Stimulated activated effector memory CD8-positive, alpha-beta T cell treated with anti-CD3 and anti-CD28 coated beads, Interleukin-12 subunit alpha, Interleukin-12 subunit beta, amount 100 ng/mL, for 72 hours (primary cell): Measurements from ENCODE around the gene ZNF578.
"Not testable (repeated sequence)": the region's sequence is repeated elsewhere in the genome, so short reads cannot be mapped to it uniquely, and the experiment has no call there.

Experiments
- ATAC-seq: fragments of 150-1000 bp; cut with Tn5 transposase; 2 replicates; pipeline ENCODE4 v1.10.0; 2021
- DNase-seq, 2 donors: peaks; one replicate each; pipeline ENCODE4 v3.0.0; 2021 to 2022; ENCODE audit warnings: low spot score in 2 of 2
- H3K27ac Mint-ChIP-seq: one replicate; pipeline ENCODE4 v1.8.0; 2022; ENCODE audit warnings: mild to moderate bottlenecking, mixed read lengths
- H3K36me3 Mint-ChIP-seq: one replicate; pipeline ENCODE4 v1.8.0; 2022; ENCODE audit warnings: mild to moderate bottlenecking, mixed read lengths
- H3K4me1 Mint-ChIP-seq: one replicate; pipeline ENCODE4 v1.8.0; 2022; ENCODE audit warnings: mixed read lengths
- H3K4me3 Mint-ChIP-seq: one replicate; pipeline ENCODE4 v1.8.0; 2022; ENCODE audit warnings: mild to moderate bottlenecking, mixed read lengths
- H3K9me3 Mint-ChIP-seq: one replicate; pipeline ENCODE4 v1.8.0; 2022; ENCODE audit warnings: mixed read lengths

The ZNF578 gene

GRCh38 chr19:52453324-52454094, at the start of gene ZNF578:
ZNF578 (plus strand) TSS chr19:52453553; CDS start chr19:52501846, 48,293 bp downstream.
- peak within 1 kb of the TSS; percentile 75 for H3K4me3 Mint-ChIP-seq
- ATAC-seq: peak; percentile 75
- peaks cover 19% of the 10 kb centered on the region for H3K4me1 Mint-ChIP-seq
- H3K9me3 Mint-ChIP-seq: peaks cover 49% of the 10 kb centered on the region
- H3K27ac Mint-ChIP-seq: peak within 1 kb of the TSS; percentile 86
- peak; percentile 8 to 57 for DNase-seq
- peaks cover 21% of the 10 kb centered on the region for H3K36me3 Mint-ChIP-seq

- no peak for DNase-seq
- no peak overlapping the region for H3K4me3 Mint-ChIP-seq
- no peaks in the 10 kb centered on the region for H3K4me1 Mint-ChIP-seq
- no peak for ATAC-seq
- peaks cover 16% of the 10 kb centered on the region for H3K9me3 Mint-ChIP-seq
- peaks cover 48% of the 10 kb centered on the region for H3K36me3 Mint-ChIP-seq
- H3K27ac Mint-ChIP-seq: no peak overlapping the region
These were observed 43.1 kb upstream of the ZNF578 start for GRCh38 chr19:52410276-52410675.

GRCh38 chr19:52415711-52416110, 37.6 kb upstream of the ZNF578 start:
- Mint-ChIP-seq H3K4me3 (no peak overlapping the region), H3K27ac (no peak overlapping the region), H3K9me3 (peaks cover 25% of the 10 kb centered on the region), H3K36me3 (no peaks in the 10 kb centered on the region), H3K4me1 (no peaks in the 10 kb centered on the region)
- ATAC-seq: no peak
- DNase-seq: no peak

GRCh38 chr19:52428937-52429336, 24.4 kb upstream of the ZNF578 start, which contains the start of gene ZNF534:
ZNF534 (plus strand) TSS chr19:52429148; CDS start chr19:52431475, 2,327 bp downstream.
- Mint-ChIP-seq H3K4me3 (no peak within 1 kb of the TSS), H3K4me1 (no peaks in the 10 kb centered on the region), H3K36me3 (no peaks in the 10 kb centered on the region), H3K9me3 (peaks cover 24% of the 10 kb centered on the region), H3K27ac (no peak within 1 kb of the TSS)
- DNase-seq (no peak), ATAC-seq (no peak)

- no peak overlapping the region for H3K4me3 Mint-ChIP-seq
- ATAC-seq: no peak
- no peak overlapping the region for H3K27ac Mint-ChIP-seq
- H3K36me3 Mint-ChIP-seq: no peaks in the 10 kb centered on the region
- H3K9me3 Mint-ChIP-seq: peaks cover 31% of the 10 kb centered on the region
- no peaks in the 10 kb centered on the region for H3K4me1 Mint-ChIP-seq
- DNase-seq: no peak
These were observed 11.2 kb upstream of the ZNF578 start for GRCh38 chr19:52442179-52442578.

GRCh38 chr19:52444506-52444905, 8.8 kb upstream of the ZNF578 start:
- DNase-seq (no peak), ATAC-seq (no peak)
- Mint-ChIP-seq H3K4me1 (no peaks in the 10 kb centered on the region), H3K27ac (no peak overlapping the region), H3K4me3 (no peak overlapping the region), H3K36me3 (no peaks in the 10 kb centered on the region), H3K9me3 (peaks cover 29% of the 10 kb centered on the region)

- Mint-ChIP-seq H3K4me3 (no peak overlapping the region), H3K4me1 (peaks cover 19% of the 10 kb centered on the region), H3K27ac (no peak overlapping the region), H3K36me3 (peaks cover 7% of the 10 kb centered on the region), H3K9me3 (peaks cover 48% of the 10 kb centered on the region)
- DNase-seq (no peak), ATAC-seq (no peak)
These were observed 2.1 kb upstream of the ZNF578 start for GRCh38 chr19:52451241-52451640.

- Mint-ChIP-seq H3K27ac (no peak overlapping the region), H3K4me3 (no peak overlapping the region), H3K36me3 (no peaks in the 10 kb centered on the region), H3K9me3 (peaks cover 25% of the 10 kb centered on the region), H3K4me1 (no peaks in the 10 kb centered on the region)
- DNase-seq: no peak
- ATAC-seq: no peak
These were observed 11.6 kb downstream of the ZNF578 start for GRCh38 chr19:52464798-52465470.

- Mint-ChIP-seq H3K27ac (no peak overlapping the region), H3K4me1 (no peaks in the 10 kb centered on the region), H3K9me3 (peaks cover 38% of the 10 kb centered on the region), H3K36me3 (no peaks in the 10 kb centered on the region), H3K4me3 (no peak overlapping the region)
- no peak for ATAC-seq
- DNase-seq: no peak
These were observed 20.4 kb downstream of the ZNF578 start for GRCh38 chr19:52473655-52474350.

- DNase-seq (no peak), ATAC-seq (no peak)
- H3K4me3 Mint-ChIP-seq: no peak overlapping the region
- no peaks in the 10 kb centered on the region for H3K36me3 Mint-ChIP-seq
- H3K27ac Mint-ChIP-seq: no peak overlapping the region
- H3K4me1 Mint-ChIP-seq: no peaks in the 10 kb centered on the region
- peaks cover 38% of the 10 kb centered on the region for H3K9me3 Mint-ChIP-seq
These were observed 21.2 kb downstream of the ZNF578 start for GRCh38 chr19:52474351-52475127.

GRCh38 chr19:52484111-52484743, 30.9 kb downstream of the ZNF578 start:
- not testable (repeated sequence) for H3K4me1 Mint-ChIP-seq, DNase-seq, ATAC-seq, H3K36me3 Mint-ChIP-seq, H3K4me3 Mint-ChIP-seq, H3K27ac Mint-ChIP-seq
- peaks cover 18% of the 10 kb centered on the region for H3K9me3 Mint-ChIP-seq

- H3K36me3 Mint-ChIP-seq, H3K27ac Mint-ChIP-seq, DNase-seq, H3K4me1 Mint-ChIP-seq, ATAC-seq, H3K4me3 Mint-ChIP-seq: not testable (repeated sequence)
- H3K9me3 Mint-ChIP-seq: peaks cover 18% of the 10 kb centered on the region
These were observed 31.7 kb downstream of the ZNF578 start for GRCh38 chr19:52485064-52485463.

- H3K4me3 Mint-ChIP-seq, ATAC-seq, H3K27ac Mint-ChIP-seq, H3K4me1 Mint-ChIP-seq, H3K36me3 Mint-ChIP-seq, DNase-seq: not testable (repeated sequence)
- H3K9me3 Mint-ChIP-seq: peaks cover 20% of the 10 kb centered on the region
These were observed 32.3 kb downstream of the ZNF578 start for GRCh38 chr19:52485561-52486240.
